H1 (cell line): ENCODE results near the gene ACTC1. TPM values are rescaled to one million over a fixed set of nuclear protein-coding genes. Genes with fewer than 3 reads are reported as not detected.

Source experiments
- CTCF ChIA-PET: fragments of 300-600 bp; sonication (Branson Sonifier 250); formaldehyde crosslinking; loops from one replicate; lab custom pipeline; 2021; ENCODE audit not compliant: partially characterized antibody; lab: Charles Lee
- POLR2A ChIA-PET: fragments of 300-600 bp; sonication (Branson Sonifier 250); formaldehyde crosslinking; loops from one replicate; lab custom pipeline; 2021; ENCODE audit warnings: inconsistent platforms; ENCODE audit not compliant: partially characterized antibody; lab: Charles Lee
- DNase-seq, 2 experiments: peaks; one replicate each; pipeline versions ENCODE4 v3.0.0 to v3.0.0-alpha.2; 2010 to 2022; ENCODE audit warnings: low spot score in 2 of 2, low read depth in 1 of 2, mixed read lengths in 1 of 2
- FAIRE-seq: peaks from 2 replicates; lab custom pipeline; 2011; peaks lifted over from hg19 to GRCh38; lab: Jason Lieb, UNC
- H2AFZ ChIP-seq: 2 replicates; pipeline ENCODE4 v1.8.1; 2012; ENCODE audit warnings: low read length, inconsistent platforms
- H2AK5ac ChIP-seq: 2 replicates; pipeline ENCODE4 v1.6.1; 2013; ENCODE audit warnings: low read depth, low read length
- H2BK120ac ChIP-seq: replicated peaks from 2 replicates; pipeline ENCODE3; 2013; ENCODE audit warnings: low read depth, low read length, inconsistent platforms
- H2BK12ac ChIP-seq: 2 replicates; pipeline ENCODE4 v1.6.1; 2013; ENCODE audit warnings: low read depth, low read length
- H2BK15ac ChIP-seq: 2 replicates; pipeline ENCODE4 v1.6.1; 2013; ENCODE audit warnings: low read length
- H2BK20ac ChIP-seq: 2 replicates; pipeline ENCODE4 v1.6.1; 2013; ENCODE audit warnings: low read length
- H2BK5ac ChIP-seq: 2 replicates; pipeline ENCODE4 v1.6.1; 2013; ENCODE audit warnings: low read depth, low read length
- H3K14ac ChIP-seq: 2 replicates; pipeline ENCODE4 v1.6.1; 2013; ENCODE audit warnings: inconsistent platforms; ENCODE audit not compliant: insufficient read length
- H3K18ac ChIP-seq: 2 replicates; pipeline ENCODE4 v1.6.1; 2013; ENCODE audit warnings: low read length; ENCODE audit errors: extremely low read depth
- H3K23ac ChIP-seq: 2 replicates; pipeline ENCODE4 v1.6.1; 2013; ENCODE audit warnings: inconsistent platforms; ENCODE audit not compliant: insufficient read length
- H3K23me2 ChIP-seq: 2 replicates; pipeline ENCODE4 v1.6.1; 2013; ENCODE audit warnings: low read depth, low read length
- H3K27ac ChIP-seq: 2 replicates; pipeline ENCODE4 v1.6.1; 2011; ENCODE audit warnings: low read depth, low read length, inconsistent platforms
- H3K27me3 ChIP-seq, 4 experiments: replicated peaks in 1 of 4; 1 replicate in 1 of 4; 2 replicates in 3 of 4; pipeline versions ENCODE4 v1.6.1 to v1.8.1; 2011 to 2013; ENCODE audit warnings: low read length in 3 of 4, mild to moderate bottlenecking in 3 of 4, inconsistent platforms in 2 of 4, mixed read lengths in 2 of 4, moderate library complexity in 1 of 4; ENCODE audit not compliant: control insufficient read depth in 3 of 4, insufficient read depth in 3 of 4; ENCODE audit errors: extremely low read depth in 1 of 4
- H3K36me3 ChIP-seq, 4 experiments: 2 replicates each; pipeline versions ENCODE4 v1.6.1 to v1.8.1; 2011 to 2013; ENCODE audit warnings: mild to moderate bottlenecking in 4 of 4, low read length in 3 of 4, moderate library complexity in 2 of 4, control low read depth in 1 of 4, inconsistent platforms in 1 of 4; ENCODE audit not compliant: insufficient read depth in 4 of 4, control insufficient read depth in 2 of 4
- H3K4ac ChIP-seq: replicated peaks from 2 replicates; pipeline ENCODE3; 2013; ENCODE audit warnings: low read length, low read depth, mixed read lengths, inconsistent platforms; ENCODE audit not compliant: insufficient read length
- H3K4me1 ChIP-seq, 4 experiments: replicated peaks in 1 of 4; 1 replicate in 1 of 4; 2 replicates in 3 of 4; pipeline versions ENCODE4 v1.6.1 to v1.8.1; 2011 to 2013; ENCODE audit warnings: low read length in 3 of 4, inconsistent platforms in 2 of 4, mixed read lengths in 1 of 4; ENCODE audit not compliant: insufficient read depth in 4 of 4, control insufficient read depth in 3 of 4
- H3K4me2 ChIP-seq, 2 experiments: 2 replicates each; pipeline versions ENCODE4 v1.6.1 to v1.8.1; 2011 to 2013; ENCODE audit warnings: low read depth in 2 of 2, low read length in 2 of 2, control low read depth in 1 of 2, inconsistent platforms in 1 of 2, mild to moderate bottlenecking in 1 of 2; ENCODE audit not compliant: insufficient read depth in 1 of 2
- H3K4me3 ChIP-seq, 4 experiments: fragments of 200-600, 300-600 bp in 1 of 4; sonication (generic), shearing (Covaris generic), sonication (Bioruptor Twin) in 1 of 4; 2 replicates each; pipeline versions ENCODE4 v1.5.1 to v1.8.1; 2011 to 2016; ENCODE audit warnings: low read length in 4 of 4, low read depth in 3 of 4, control low read depth in 2 of 4, inconsistent platforms in 2 of 4, mild to moderate bottlenecking in 2 of 4, mixed read lengths in 1 of 4, moderate library complexity in 1 of 4; ENCODE audit not compliant: insufficient read depth in 2 of 4; ENCODE audit errors: extremely low read depth in 1 of 4
- H3K56ac ChIP-seq: replicated peaks from 2 replicates; pipeline ENCODE3; 2013; ENCODE audit warnings: low read depth, mild to moderate bottlenecking, mixed read lengths, low read length, inconsistent platforms; ENCODE audit not compliant: insufficient read length
- H3K79me1 ChIP-seq: 2 replicates; pipeline ENCODE4 v1.6.1; 2013; ENCODE audit warnings: low read depth, low read length, control low read depth
- H3K79me2 ChIP-seq, 2 experiments: 2 replicates each; pipeline versions ENCODE4 v1.6.1 to v1.8.1; 2012 to 2013; ENCODE audit warnings: low read length in 2 of 2, mild to moderate bottlenecking in 2 of 2, inconsistent platforms in 1 of 2; ENCODE audit not compliant: insufficient read depth in 2 of 2, control insufficient read depth in 1 of 2
- H3K9ac ChIP-seq, 4 experiments: replicated peaks in 1 of 4; 1 replicate in 1 of 4; 2 replicates in 3 of 4; pipeline versions ENCODE4 v1.6.1 to v1.8.1; 2011 to 2013; ENCODE audit warnings: low read depth in 3 of 4, low read length in 3 of 4, control low read depth in 2 of 4, mild to moderate bottlenecking in 2 of 4, moderate library complexity in 2 of 4, inconsistent platforms in 1 of 4; ENCODE audit errors: extremely low read depth in 1 of 4
- H3K9me3 ChIP-seq, 2 experiments: 2 replicates each; pipeline versions ENCODE4 v1.6.1 to v1.8.1; 2012 to 2013; ENCODE audit warnings: mild to moderate bottlenecking in 2 of 2, moderate library complexity in 2 of 2, control low read depth in 1 of 2, inconsistent platforms in 1 of 2, low read depth in 1 of 2, low read length in 1 of 2, mixed read lengths in 1 of 2; ENCODE audit not compliant: insufficient read depth in 2 of 2
- H4K20me1 ChIP-seq, 2 experiments: replicated peaks in 1 of 2; 2 replicates each; pipeline versions ENCODE3 to v1.8.1; 2011 to 2013; ENCODE audit warnings: inconsistent platforms in 2 of 2, low read length in 2 of 2, mild to moderate bottlenecking in 1 of 2; ENCODE audit not compliant: insufficient read depth in 2 of 2, control insufficient read depth in 1 of 2
- H4K5ac ChIP-seq: 2 replicates; pipeline ENCODE4 v1.6.1; 2013; ENCODE audit warnings: low read length, low read depth, mixed read lengths, inconsistent platforms; ENCODE audit not compliant: insufficient read length
- H4K8ac ChIP-seq: 2 replicates; pipeline ENCODE4 v1.8.0; 2013; ENCODE audit warnings: mild to moderate bottlenecking, moderate library complexity, low read length, inconsistent platforms; ENCODE audit not compliant: insufficient read depth; ENCODE audit errors: extremely low read depth
- H4K91ac ChIP-seq: replicated peaks from 2 replicates; pipeline ENCODE3; 2013; ENCODE audit warnings: low read length, mixed read lengths, inconsistent platforms; ENCODE audit not compliant: insufficient read length
- ASH2L ChIP-seq: fragments of 200-600, 300-600 bp; sonication (generic); IDR thresholded peaks from one replicate; pipeline ENCODE4 v1.7.1; 2017; ENCODE audit warnings: low read length
- MAFK ChIP-seq: IDR thresholded peaks from 2 replicates; pipeline ENCODE4 v1.6.1; 2012; ENCODE audit warnings: low read depth, mild to moderate bottlenecking, improper control_type of control experiment, low read length
- PHF8 ChIP-seq: fragments of 200-600 bp; sonication (generic); conservative IDR thresholded peaks from 2 replicates; pipeline ENCODE4 v1.7.1; 2012; ENCODE audit warnings: low read depth, mild to moderate bottlenecking, inconsistent platforms, low read length, moderate library complexity
- POLR2AphosphoS5 ChIP-seq: IDR thresholded peaks from 2 replicates; pipeline ENCODE4 v1.6.1; 2011; ENCODE audit warnings: low read depth, low read length
- RNF2 ChIP-seq: fragments of 200-900, 300-1000 bp; sonication (generic); IDR thresholded peaks from 2 replicates; pipeline ENCODE4 v1.7.1; 2016; ENCODE audit warnings: borderline replicate concordance, low read depth, mild to moderate bottlenecking, antibody characterized with exemption, low read length; ENCODE audit not compliant: poor library complexity, severe bottlenecking; ENCODE audit errors: missing control alignments
- TBP ChIP-seq: IDR thresholded peaks from 2 replicates; pipeline ENCODE4 v1.6.1; 2011; ENCODE audit warnings: low read depth, low read length, improper control_type of control experiment
- USF2 ChIP-seq: IDR thresholded peaks from 2 replicates; pipeline ENCODE4 v1.6.1; 2011; ENCODE audit warnings: low read length, improper control_type of control experiment
- WGBS, 2 experiments: shearing (Covaris generic) in 1 of 2; methylation state at CpG; one replicate each; pipeline versions ENCODE4 v1.1.6 to v1.1.7; 2013 to 2015; ENCODE audit warnings: low lambda C conversion rate in 2 of 2, mixed read lengths in 2 of 2, inconsistent platforms in 1 of 2, low coverage in 1 of 2, missing lambda C conversion rate in 1 of 2; ENCODE audit not compliant: insufficient replicate concordance in 2 of 2, insufficient coverage in 1 of 2, insufficient read length in 1 of 2; ENCODE audit errors: extremely low coverage in 1 of 2, missing lambda C conversion rate in 1 of 2; 5-methylcytosine and 5-hydroxymethylcytosine counted together
- polyA plus RNA-seq, 7 experiments: library from polyadenylated mRNA; depleted of rRNA in 3 of 7; stranded (reverse) in 5 of 7; unstranded in 2 of 7; fragments of >200 nt in 5 of 7; fragments of 200-250 nt in 2 of 7; gene quantifications; 1 replicate in 5 of 7; 2 replicates in 1 of 7; 4 replicates in 1 of 7; pipeline versions ENCODE4 v1.2.1 to v1.2.3, GENCODE V29; 2011 to 2013; ENCODE audit warnings: missing spikeins in 2 of 7, mixed read lengths in 2 of 7
- total RNA-seq: library from RNA; stranded (reverse); fragmentation: NEBNext Ultra II Directional; extraction: Animal tissue kit (Norgen Biotek cat#: 25700); gene quantifications from 2 replicates; pipeline ENCODE4 v1.2.1, GENCODE V29; 2021
- TF ChIP-seq, protein P1 (sequence below): IDR thresholded peaks from 2 replicates; pipeline ENCODE4 v1.6.1; 2012; ENCODE audit warnings: low read length, inconsistent platforms

The ACTC1 gene
- total and polyA plus RNA-seq, 2 of the 8 experiments (the other 6 are each of a cell fraction or from before 2014, with no cell fraction given) = 37.6 to 90.0 TPM

- no peak overlapping the region for H2BK12ac ChIP-seq
- no peak overlapping the region for H3K18ac ChIP-seq
- no peak overlapping the region for H2BK20ac ChIP-seq
- H3K4me1 ChIP-seq = no peaks in the 10 kb centered on the region
- H4K20me1 ChIP-seq = no peaks in the 10 kb centered on the region
- FAIRE-seq (no peak), DNase-seq (no peak)
- no peaks in the 10 kb centered on the region; the same call in 1 of the 2 replicates for H3K23me2 ChIP-seq
- no peak overlapping the region for H3K4me3 ChIP-seq
- no peaks in the 10 kb centered on the region for H3K27me3 ChIP-seq
- no peak overlapping the region for H2BK5ac ChIP-seq
- H3K9ac ChIP-seq = no peak overlapping the region
- no peak overlapping the region for H3K14ac ChIP-seq
- no peak overlapping the region for H2AK5ac ChIP-seq
- no peaks in the 10 kb centered on the region for H3K9me3 ChIP-seq
- no peak overlapping the region for H3K56ac ChIP-seq
- no peak overlapping the region for H2BK15ac ChIP-seq
- 86% methylated on average over 5 of the region's 5 CpGs; no CpG with 5 or more reads in 1 of the 2 experiments for WGBS, 2 experiments
- ChIA-PET POLR2A (no interaction called here), CTCF (no interaction called here)
- no peaks in the 10 kb centered on the region for H3K36me3 ChIP-seq
- H3K79me1 ChIP-seq = no peaks in the 10 kb centered on the region
- H3K23ac ChIP-seq = no peak overlapping the region
- no peak overlapping the region for H4K91ac ChIP-seq
- no peak overlapping the region for H2AFZ ChIP-seq
- H3K4ac ChIP-seq = no peak overlapping the region
- no peak overlapping the region for H3K4me2 ChIP-seq
- H4K8ac ChIP-seq = no peak overlapping the region
- H4K5ac ChIP-seq = no peak overlapping the region
- H3K27ac ChIP-seq = no peak overlapping the region
- H2BK120ac ChIP-seq = no peak overlapping the region
- no peaks in the 10 kb centered on the region for H3K79me2 ChIP-seq
- TF ChIP-seq, protein P1, sequence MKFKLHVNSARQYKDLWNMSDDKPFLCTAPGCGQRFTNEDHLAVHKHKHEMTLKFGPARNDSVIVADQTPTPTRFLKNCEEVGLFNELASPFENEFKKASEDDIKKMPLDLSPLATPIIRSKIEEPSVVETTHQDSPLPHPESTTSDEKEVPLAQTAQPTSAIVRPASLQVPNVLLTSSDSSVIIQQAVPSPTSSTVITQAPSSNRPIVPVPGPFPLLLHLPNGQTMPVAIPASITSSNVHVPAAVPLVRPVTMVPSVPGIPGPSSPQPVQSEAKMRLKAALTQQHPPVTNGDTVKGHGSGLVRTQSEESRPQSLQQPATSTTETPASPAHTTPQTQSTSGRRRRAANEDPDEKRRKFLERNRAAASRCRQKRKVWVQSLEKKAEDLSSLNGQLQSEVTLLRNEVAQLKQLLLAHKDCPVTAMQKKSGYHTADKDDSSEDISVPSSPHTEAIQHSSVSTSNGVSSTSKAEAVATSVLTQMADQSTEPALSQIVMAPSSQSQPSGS = no peak
- TF ChIP-seq USF2 = no peak
- no peak for TF ChIP-seq MAFK
- no peak for TF ChIP-seq ASH2L
- no peak for TF ChIP-seq PHF8
- no peak for TF ChIP-seq TBP
- TF ChIP-seq POLR2AphosphoS5 = no peak
- TF ChIP-seq RNF2 = no peak
Measured at GRCh38 chr15:34828145-34828911, 33.0 kb upstream of the ACTC1 start.
